Esophagus squamous epithelium (tissue), 4 donors: ENCODE results near the gene TREH.

ENCODE experiments used
- CTCF ChIP-seq, 6 experiments: fragments of 450-650 bp in 4 of 6; fragments of 200-600 bp in 2 of 6; sonication (generic) in 2 of 6; IDR thresholded peaks; one replicate each; pipeline ENCODE4 v1.5.1; 2016 to 2019; ENCODE audit warnings: antibody characterized with exemption in 6 of 6, mild to moderate bottlenecking in 4 of 6, moderate library complexity in 4 of 6
- POLR2A ChIP-seq, 4 donors: fragments of 450-650 bp; IDR thresholded peaks; one replicate each; pipeline ENCODE4 v1.6.1; 2017; ENCODE audit warnings: antibody characterized with exemption in 4 of 4, mild to moderate bottlenecking in 4 of 4, moderate library complexity in 3 of 4

GRCh38 chr11:118715837-118716260, 36.4 kb upstream of the TREH start:
- TF ChIP-seq CTCF (IDR thresholded peaks at IDR 0.05) (no peak), POLR2A (IDR thresholded peaks at IDR 0.05) (no peak)
